SK-N-SH (cell line): ENCODE data around the gene INPP5A. TPM values are rescaled to one million over a fixed set of nuclear protein-coding genes. Genes with fewer than 3 reads are reported as not detected.

Experiments used
- CTCF ChIA-PET: fragments of 300-600, 350-600 bp; formaldehyde crosslinking; extraction: SDS; loops from one replicate; lab custom pipeline; 2021; lab: Yijun Ruan, JAX
- POLR2A ChIA-PET: fragments of 350-600 bp; sonication (Branson Sonifier 250); formaldehyde crosslinking; extraction: SDS; loops from one replicate; lab custom pipeline; 2020; ENCODE audit warnings: antibody characterized with exemption, inconsistent platforms; lab: Yijun Ruan, JAX
- DNase-seq: peaks from one replicate; pipeline ENCODE4 v3.0.0; 2012
- H2AFZ ChIP-seq: fragments of 200-600 bp; sonication (generic); 2 replicates; pipeline ENCODE4 v1.8.1; 2016; ENCODE audit warnings: antibody characterized with exemption, mild to moderate bottlenecking, low read depth
- H3F3A ChIP-seq: fragments of 200-600 bp; sonication (generic); replicated peaks from 2 replicates; pipeline ENCODE3; 2016; ENCODE audit warnings: antibody characterized with exemption, mild to moderate bottlenecking; ENCODE audit not compliant: insufficient read depth
- H3K27ac ChIP-seq, 2 experiments: fragments of 200-500 bp in 1 of 2; fragments of 200-600 bp in 1 of 2; sonication (Bioruptor generic) in 1 of 2; sonication (generic), shearing (Covaris generic) in 1 of 2; 2 replicates each; pipeline versions ENCODE4 v1.5.1 to v1.6.1; 2014 to 2016; ENCODE audit warnings: low read depth in 2 of 2, inconsistent platforms in 1 of 2, low read length in 1 of 2, mild to moderate bottlenecking in 1 of 2, mixed read lengths in 1 of 2
- H3K27me3 ChIP-seq: fragments of 200-600 bp; sonication (generic), shearing (Covaris generic); 2 replicates; pipeline ENCODE4 v1.6.1; 2016; ENCODE audit warnings: mixed run types; ENCODE audit not compliant: insufficient read depth
- H3K36me3 ChIP-seq, 2 experiments: fragments of 200-500 bp in 1 of 2; fragments of 200-600 bp in 1 of 2; sonication (Bioruptor generic) in 1 of 2; sonication (generic) in 1 of 2; replicated peaks in 1 of 2; 2 replicates each; pipeline versions ENCODE3 to v1.5.1; 2014 to 2016; ENCODE audit warnings: low read length in 1 of 2, mild to moderate bottlenecking in 1 of 2; ENCODE audit not compliant: insufficient read depth in 2 of 2, control insufficient read depth in 1 of 2
- H3K4me1 ChIP-seq, 2 experiments: fragments of 200-500 bp in 1 of 2; fragments of 200-600 bp in 1 of 2; sonication (Bioruptor generic) in 1 of 2; sonication (generic), shearing (Covaris generic) in 1 of 2; 2 replicates each; pipeline versions ENCODE4 v1.5.1 to v1.6.1; 2014 to 2016; ENCODE audit warnings: low read depth in 1 of 2, low read length in 1 of 2, mixed run types in 1 of 2; ENCODE audit not compliant: insufficient read depth in 2 of 2, control insufficient read depth in 1 of 2
- H3K4me2 ChIP-seq: fragments of 200-600 bp; sonication (generic), shearing (Covaris generic); 2 replicates; pipeline ENCODE4 v1.6.1; 2017; ENCODE audit warnings: mixed run types
- H3K4me3 ChIP-seq, 2 experiments: fragments of 200-500 bp in 1 of 2; fragments of 200-600 bp in 1 of 2; sonication (Bioruptor generic) in 1 of 2; sonication (generic), shearing (Covaris generic) in 1 of 2; 2 replicates each; pipeline versions ENCODE4 v1.5.1 to v1.8.1; 2014 to 2016; ENCODE audit warnings: low read depth in 2 of 2, inconsistent platforms in 1 of 2, low read length in 1 of 2, mild to moderate bottlenecking in 1 of 2, mixed read lengths in 1 of 2, moderate library complexity in 1 of 2
- H3K79me2 ChIP-seq: fragments of 200-600 bp; sonication (generic); 2 replicates; pipeline ENCODE4 v1.8.1; 2017; ENCODE audit warnings: mild to moderate bottlenecking; ENCODE audit not compliant: insufficient read depth
- H3K9ac ChIP-seq: fragments of 200-600 bp; sonication (generic); 2 replicates; pipeline ENCODE4 v1.6.1; 2017; ENCODE audit warnings: mixed run types
- H3K9me2 ChIP-seq: fragments of 200-600 bp; sonication (generic); 2 replicates; pipeline ENCODE4 v1.6.1; 2017; ENCODE audit warnings: mixed run types
- H3K9me3 ChIP-seq: fragments of 200-600 bp; sonication (generic); 2 replicates; pipeline ENCODE4 v1.6.1; 2017; ENCODE audit warnings: mixed run types, mild to moderate bottlenecking, moderate library complexity
- H4K20me1 ChIP-seq: fragments of 200-600 bp; sonication (generic); 2 replicates; pipeline ENCODE4 v1.6.1; 2017; ENCODE audit warnings: mild to moderate bottlenecking, mixed run types; ENCODE audit not compliant: insufficient read depth
- CHD2 ChIP-seq: fragments of 150-350 bp; IDR thresholded peaks from 2 replicates; pipeline ENCODE4 v1.6.1; 2018; ENCODE audit warnings: low read length; ENCODE audit not compliant: partially characterized antibody
- ELF1 ChIP-seq: IDR thresholded peaks from 2 replicates; pipeline ENCODE4 v1.4.0; 2012
- GABPA ChIP-seq: IDR thresholded peaks from 2 replicates; pipeline ENCODE4 v1.4.0; 2012; ENCODE audit warnings: low read depth, mild to moderate bottlenecking
- IRF3 ChIP-seq: fragments of 150-350 bp; IDR thresholded peaks from 2 replicates; pipeline ENCODE4 v1.6.1; 2016; ENCODE audit warnings: mild to moderate bottlenecking, low read depth, low read length
- MEF2A ChIP-seq: IDR thresholded peaks from 2 replicates; pipeline ENCODE4 v1.4.0; 2012; ENCODE audit warnings: low read depth, borderline replicate concordance
- MXI1 ChIP-seq: IDR thresholded peaks from 2 replicates; pipeline ENCODE4 v1.6.1; 2012; ENCODE audit warnings: mild to moderate bottlenecking, low read depth, low read length, improper control_type of control experiment
- PBX3 ChIP-seq: IDR thresholded peaks from 2 replicates; pipeline ENCODE4; 2012
- RAD21 ChIP-seq: IDR thresholded peaks from 2 replicates; pipeline ENCODE4 v1.6.1; 2012; ENCODE audit warnings: mild to moderate bottlenecking, low read length
- REST ChIP-seq: IDR thresholded peaks from 2 replicates; pipeline ENCODE4 v1.6.1; 2012; ENCODE audit warnings: mild to moderate bottlenecking, low read depth, low read length, moderate library complexity
- TCF12 ChIP-seq: IDR thresholded peaks from 2 replicates; pipeline ENCODE4 v1.4.0; 2012
- USF2 ChIP-seq: fragments of 150-350 bp; IDR thresholded peaks from 2 replicates; pipeline ENCODE4 v1.6.1; 2017; ENCODE audit warnings: antibody characterized with exemption, low read length, low read depth, borderline replicate concordance
- WGBS: methylation state at CpG from one replicate; pipeline ENCODE4 v1.1.6; 2017; ENCODE audit warnings: low lambda C conversion rate; 5-methylcytosine and 5-hydroxymethylcytosine counted together
- polyA plus RNA-seq, 3 experiments: library from polyadenylated mRNA; depleted of rRNA; stranded (reverse); fragments of >200 nt; gene quantifications; 2 replicates each; pipeline ENCODE4 v1.2.3, GENCODE V29; 2012

The INPP5A gene
- polyA plus RNA-seq, 1 of the 3 experiments (the other 2 are of a cell fraction): 12.0 TPM

GRCh38 chr10:132757171-132757570 lies 219.6 kb downstream of the INPP5A start:
- Histone ChIP-seq H4K20me1 (no peaks in the 10 kb centered on the region), H3K4me3 (no peak overlapping the region)
- WGBS: 95% methylated on average over 27 of the region's 27 CpGs
- TF ChIP-seq PBX3 (no peak), CHD2 (no peak), MEF2A (no peak), GABPA (no peak)
- TF ChIP-seq, all 33 proteins: peak for 0
- POLR2A ChIA-PET: no interaction called here
- H3K27me3 ChIP-seq: no peaks in the 10 kb centered on the region
- DNase-seq: no peak
- no peak overlapping the region for H2AFZ ChIP-seq
- H3K36me3 ChIP-seq: no peaks in the 10 kb centered on the region
- no peaks in the 10 kb centered on the region for H3F3A ChIP-seq
- H3K4me2 ChIP-seq: no peak overlapping the region
- no peaks in the 10 kb centered on the region for H3K79me2 ChIP-seq
- H3K27ac ChIP-seq: no peak overlapping the region
- H3K4me1 ChIP-seq: no peaks in the 10 kb centered on the region
- no peaks in the 10 kb centered on the region for H3K9me2 ChIP-seq
- CTCF ChIA-PET: no interaction called here
- H3K9me3 ChIP-seq: no peaks in the 10 kb centered on the region
- H3K9ac ChIP-seq: no peak overlapping the region

- Histone ChIP-seq H3K9ac (no peak overlapping the region), H3K36me3 (no peaks in the 10 kb centered on the region), H3F3A (no peaks in the 10 kb centered on the region), H2AFZ (no peak overlapping the region), H3K27ac (no peak overlapping the region), H3K79me2 (no peaks in the 10 kb centered on the region), H3K27me3 (no peaks in the 10 kb centered on the region), H3K9me2 (no peaks in the 10 kb centered on the region), H3K9me3 (no peaks in the 10 kb centered on the region), H4K20me1 (no peaks in the 10 kb centered on the region), H3K4me3 (no peak overlapping the region), H3K4me2 (no peak overlapping the region), H3K4me1 (no peaks in the 10 kb centered on the region)
- DNase-seq: no peak
- ChIA-PET CTCF (no interaction called here), POLR2A (no interaction called here)
- no peak for TF ChIP-seq RAD21
- no peak for TF ChIP-seq REST
- no peak for TF ChIP-seq IRF3
- TF ChIP-seq TCF12: no peak
- TF ChIP-seq ELF1: no peak
- no peak for TF ChIP-seq USF2
- no peak for TF ChIP-seq MXI1
- WGBS: 96% methylated on average over 13 of the region's 14 CpGs
Observed at GRCh38 chr10:132758865-132759264, 221.3 kb downstream of the INPP5A start.
